NCI-H2196 treated with DMSO at 0.1 percent for 48 hours (cell line): ENCODE measurements around the gene S100P.
"Not testable (repeated sequence)": the region's sequence is repeated elsewhere in the genome, so short reads cannot be mapped to it uniquely, and the experiment has no call there.

Experiments
- DNase-seq: peaks from one replicate; lab custom pipeline; 2025; ENCODE audit not compliant: unreplicated experiment; lab: John Stamatoyannopoulos, UW

S100P gene

DNA sequence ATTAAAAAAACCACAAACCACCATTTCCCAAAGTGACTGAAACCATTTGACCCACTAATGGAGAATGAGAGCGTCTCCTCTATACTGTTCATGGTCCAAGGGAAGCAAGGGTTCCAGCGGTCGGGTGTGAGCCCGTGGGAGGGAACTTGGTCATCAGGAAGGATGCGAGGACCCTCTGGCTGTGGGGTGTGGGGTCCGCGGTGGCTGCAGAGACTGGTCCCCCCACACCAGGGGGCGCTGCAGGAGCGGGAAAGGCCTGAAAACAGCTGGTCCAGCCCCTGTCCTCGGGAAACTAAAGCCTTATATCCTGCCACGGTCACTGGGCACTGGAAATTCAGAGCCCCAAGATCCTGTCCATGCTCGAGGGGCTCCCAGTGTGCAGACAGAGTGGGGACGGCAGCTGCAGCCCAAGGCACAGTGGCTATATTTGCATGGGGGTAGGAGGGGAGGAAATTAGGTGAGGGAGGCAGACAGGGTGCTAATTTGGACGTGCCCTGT lies 26.6 kb downstream of the S100P start:
- peak; percentile 73 for DNase-seq

DNA sequence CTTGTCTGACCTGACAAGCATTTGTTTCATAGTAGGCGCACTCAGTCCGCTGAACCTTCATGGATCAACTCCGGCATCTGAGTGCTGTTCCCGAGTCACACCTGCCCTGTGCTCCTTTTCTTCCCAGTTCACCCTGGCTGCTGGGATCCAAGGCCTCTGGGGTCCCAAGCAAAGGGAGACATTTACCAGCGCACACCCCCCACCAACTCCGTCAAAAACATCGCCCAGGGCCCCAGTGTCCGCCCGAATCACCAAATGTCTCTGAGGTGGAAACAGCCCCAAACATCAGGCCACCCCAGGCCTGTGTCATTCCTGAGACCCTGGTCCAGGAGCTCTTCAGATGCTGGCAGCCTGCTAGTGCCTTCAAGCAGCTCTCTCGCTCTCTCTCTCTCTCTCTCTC lies 27.4 kb downstream of the S100P start:
- no peak for DNase-seq

DNA sequence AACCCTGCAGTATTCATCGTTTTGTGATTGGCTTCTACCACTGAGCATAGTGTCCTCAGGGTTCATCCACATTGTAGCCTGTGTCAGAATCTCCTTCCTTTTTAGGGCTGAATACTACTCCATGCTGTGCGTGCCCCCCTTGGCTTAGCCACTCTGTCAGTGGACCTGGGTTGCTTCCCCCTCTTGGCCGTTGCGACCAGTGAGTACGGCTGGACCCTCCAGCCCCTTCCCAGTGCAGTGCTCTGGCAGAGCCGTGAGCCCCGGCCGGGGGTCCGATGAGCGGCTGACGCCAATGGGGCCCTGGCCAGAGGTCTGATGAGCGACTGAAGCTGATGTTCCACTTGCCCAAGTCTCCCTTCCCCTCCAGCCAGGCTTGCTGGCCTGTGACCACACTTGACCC lies 29.2 kb downstream of the S100P start:
- DNase-seq, result no peak

DNA sequence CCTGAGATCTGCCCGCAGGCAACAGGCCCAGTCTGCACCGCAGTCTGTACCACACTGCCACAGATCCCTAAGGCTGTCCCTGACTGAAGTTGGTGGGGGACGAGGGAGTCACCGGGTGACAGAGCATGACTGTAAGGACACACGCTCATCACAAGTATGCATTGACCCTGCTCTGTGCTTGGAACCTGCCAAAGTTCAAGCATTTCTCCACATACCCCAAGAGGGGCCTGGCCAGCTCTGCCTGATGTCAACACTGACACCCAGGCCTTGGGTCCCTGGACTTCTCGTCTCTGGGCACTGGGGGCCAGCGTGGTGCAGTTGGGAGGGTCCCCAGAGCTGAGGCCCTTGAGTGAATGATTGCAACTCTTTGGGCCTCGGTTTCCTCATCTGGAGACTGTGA lies 30.2 kb downstream of the S100P start:
- DNase-seq, result no peak

DNA sequence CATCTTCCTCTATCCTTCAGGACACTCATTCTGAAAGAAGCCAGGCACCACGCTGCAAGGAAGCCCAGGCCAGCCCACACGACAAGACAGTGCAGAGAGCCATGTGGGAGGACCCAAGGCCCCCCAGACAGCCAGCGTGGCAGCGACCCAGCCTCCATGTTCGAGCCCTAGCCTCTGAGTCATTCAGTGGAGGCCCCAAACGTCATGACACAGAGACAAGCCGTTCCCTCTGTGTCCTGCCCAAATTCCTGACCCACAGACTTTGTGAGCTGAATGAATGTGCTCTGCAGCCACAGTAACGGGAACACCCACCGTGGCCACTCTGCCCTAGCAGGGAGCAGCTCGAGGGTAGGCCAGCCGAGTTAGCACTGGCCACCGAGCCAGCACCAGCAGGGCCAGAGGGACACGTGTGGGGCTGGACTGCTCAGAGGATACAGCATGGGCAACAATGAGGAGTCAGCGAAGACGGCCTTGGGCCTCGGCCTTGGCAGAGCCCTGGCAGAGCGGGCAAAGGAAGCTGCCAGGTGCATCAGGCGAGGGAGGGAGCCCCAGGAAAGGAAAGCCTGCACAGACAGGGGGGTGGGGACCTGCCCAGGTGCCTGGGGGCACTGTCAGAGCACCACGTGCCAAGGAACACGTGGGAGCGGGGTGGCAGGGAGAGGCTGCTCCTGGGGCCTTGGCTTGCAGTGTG lies 30.9 kb downstream of the S100P start:
- no peak for DNase-seq

DNA sequence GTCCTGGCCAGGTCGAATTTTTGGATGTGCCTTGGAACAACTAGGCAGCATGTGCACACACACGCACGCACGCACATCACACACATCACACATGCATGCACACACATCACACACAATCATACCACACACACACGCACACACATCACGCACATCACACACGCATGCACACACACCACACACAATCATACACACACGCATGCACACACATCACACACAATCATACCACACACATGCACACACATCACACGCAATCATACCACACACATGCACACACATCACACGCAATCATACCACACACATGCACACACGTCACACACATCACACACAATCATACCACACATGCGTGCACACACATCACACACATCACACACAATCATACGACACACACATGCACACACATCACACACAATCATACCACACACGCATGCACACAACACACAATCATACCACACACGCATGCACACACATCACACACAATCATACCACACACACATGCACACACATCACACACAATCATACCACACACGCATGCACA lies 31.8 kb downstream of the S100P start:
- DNase-seq, result not testable (repeated sequence)

DNA sequence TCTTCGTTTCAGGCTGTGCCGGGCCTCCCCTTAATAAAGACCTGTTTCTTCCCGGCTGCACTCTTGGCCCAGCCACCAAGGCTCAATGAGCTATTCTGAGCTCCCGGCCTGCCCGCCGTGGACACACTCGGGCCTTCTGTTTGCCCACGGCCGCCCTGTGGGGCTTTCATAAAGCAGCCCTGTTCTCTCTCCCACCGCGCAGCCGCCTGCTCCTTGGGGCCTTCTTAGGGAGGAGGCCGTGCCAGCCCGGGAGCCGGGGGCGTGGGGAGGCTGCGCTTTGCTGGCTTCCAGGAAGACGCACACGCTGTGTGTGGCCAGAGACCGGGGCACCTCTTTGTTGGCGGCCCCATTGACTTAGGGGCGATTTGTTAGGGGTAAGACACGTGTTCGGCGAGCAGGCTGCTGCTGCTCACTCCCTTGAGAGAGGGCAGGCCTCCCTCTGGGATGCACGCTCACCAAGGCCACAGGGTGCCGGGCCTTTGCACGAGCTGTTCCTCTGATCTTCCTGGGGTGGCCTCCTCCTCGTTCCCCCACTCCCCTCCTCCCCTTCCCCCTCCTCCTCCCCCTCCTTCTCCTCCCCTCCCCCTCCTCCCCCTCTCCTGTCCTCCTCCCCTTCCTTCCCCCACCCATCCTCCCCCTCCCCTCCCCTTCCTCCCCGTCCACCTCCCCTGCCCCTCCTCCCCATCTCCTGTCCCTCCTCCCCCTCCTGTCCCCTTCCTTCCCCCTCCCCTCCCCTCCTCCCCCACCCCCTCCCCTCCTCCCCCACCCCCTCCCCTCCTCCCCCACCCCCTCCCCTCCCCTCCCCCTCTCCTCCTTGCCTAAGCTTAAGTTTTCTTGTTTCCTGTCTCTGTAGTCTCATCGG lies 33.6 kb downstream of the S100P start:
- no peak for DNase-seq

DNA sequence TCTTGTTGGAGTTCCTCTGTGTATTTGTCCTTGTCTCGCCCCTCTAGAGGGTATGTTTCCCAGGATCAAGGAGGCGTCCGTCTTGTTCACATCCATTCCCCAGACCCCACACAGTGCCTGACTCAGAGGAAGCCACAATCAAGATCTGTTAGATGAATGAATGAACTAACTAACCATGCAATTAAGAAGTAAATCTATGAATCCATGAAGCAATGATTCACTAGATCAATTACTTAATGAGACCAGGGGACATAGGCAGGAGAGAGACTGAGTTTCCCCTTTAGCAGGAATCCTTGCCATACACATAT lies 34.2 kb downstream of the S100P start:
- no peak for DNase-seq

DNA sequence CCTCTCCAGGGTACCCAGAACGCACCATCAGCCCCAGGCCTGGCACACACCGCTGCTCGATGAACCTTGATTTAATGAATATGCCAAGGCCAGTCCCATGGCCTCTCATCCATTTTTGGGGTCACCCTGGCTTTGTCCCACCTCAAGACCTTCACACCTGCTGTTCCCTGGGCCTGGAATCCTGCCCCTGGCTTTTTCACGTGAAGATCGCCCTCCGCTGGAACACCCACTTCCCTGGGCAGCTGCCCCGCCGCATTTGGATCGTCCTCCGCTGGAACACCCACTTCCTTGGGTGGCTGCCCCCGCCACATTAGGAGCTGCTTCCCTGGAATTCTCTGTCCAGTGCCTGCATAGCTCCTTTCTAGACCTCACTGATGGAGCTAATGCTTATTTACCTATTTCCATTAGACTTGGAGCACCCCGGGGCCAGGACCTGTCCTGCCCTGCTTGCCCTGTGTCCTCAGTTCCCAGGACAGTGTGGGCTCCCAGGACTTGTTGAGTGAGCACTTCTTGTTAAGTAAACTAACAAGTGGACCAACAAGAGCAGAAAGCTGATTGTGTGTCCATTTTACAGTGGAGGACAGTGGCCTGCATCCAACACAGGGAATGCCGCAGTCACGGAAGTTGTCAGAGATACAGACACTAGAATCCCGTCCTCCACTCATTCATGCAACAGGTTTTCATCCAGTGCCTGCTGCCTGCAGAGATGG lies 34.8 kb downstream of the S100P start:
- no peak for DNase-seq

DNA sequence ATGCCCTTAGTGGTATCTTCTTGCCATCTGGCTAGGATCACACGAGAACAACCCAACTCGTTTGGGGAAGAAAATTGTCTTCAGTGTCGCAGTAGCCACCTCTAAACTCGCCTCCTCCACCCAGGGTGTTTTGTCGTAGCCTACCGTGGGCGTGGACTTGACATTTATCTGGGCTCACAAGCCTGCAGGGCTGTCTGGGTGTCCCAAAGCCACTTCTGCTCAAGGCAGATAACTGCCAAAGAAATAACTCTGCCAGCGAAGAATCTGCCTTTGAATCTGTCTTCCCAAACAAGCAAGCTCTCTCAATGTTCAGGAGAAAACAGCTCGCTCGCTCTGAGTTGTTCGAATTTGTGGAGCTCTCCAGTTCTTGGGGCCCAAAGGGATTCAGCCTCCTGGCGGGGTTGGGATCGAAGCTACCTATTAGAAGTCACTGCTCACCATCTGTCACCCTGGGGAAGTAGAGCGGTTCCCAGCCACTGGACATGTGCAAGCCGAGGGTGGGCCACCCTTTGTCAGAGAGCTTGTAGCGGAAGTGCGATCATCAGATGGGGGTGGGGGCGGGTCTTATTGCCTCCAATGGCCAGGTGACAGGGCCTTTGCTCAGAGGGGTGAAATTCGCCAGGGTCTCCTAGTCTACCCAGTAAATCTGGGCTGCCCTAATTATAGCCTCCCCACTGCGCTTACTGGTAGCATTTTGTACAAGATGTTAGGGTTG lies 37.1 kb downstream of the S100P start:
- no peak for DNase-seq

DNA sequence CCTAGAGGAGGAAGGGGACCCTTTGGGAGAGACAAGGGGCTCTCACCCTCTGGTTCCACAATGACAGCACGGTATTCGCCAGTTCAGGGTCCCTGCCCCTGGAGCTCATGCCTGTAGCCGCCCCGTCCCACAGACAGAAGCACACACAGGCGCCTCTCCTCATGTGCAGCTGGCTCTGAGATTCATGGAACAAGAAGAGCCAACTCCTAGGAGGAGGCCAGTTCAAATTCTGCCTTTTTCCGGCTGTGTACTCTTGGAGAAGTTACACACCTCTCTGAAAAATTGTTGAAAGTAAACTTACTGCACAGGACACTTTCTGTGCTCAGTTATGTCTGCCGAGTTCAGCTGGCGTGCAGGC lies 37.6 kb downstream of the S100P start:
- DNase-seq, result no peak

DNA sequence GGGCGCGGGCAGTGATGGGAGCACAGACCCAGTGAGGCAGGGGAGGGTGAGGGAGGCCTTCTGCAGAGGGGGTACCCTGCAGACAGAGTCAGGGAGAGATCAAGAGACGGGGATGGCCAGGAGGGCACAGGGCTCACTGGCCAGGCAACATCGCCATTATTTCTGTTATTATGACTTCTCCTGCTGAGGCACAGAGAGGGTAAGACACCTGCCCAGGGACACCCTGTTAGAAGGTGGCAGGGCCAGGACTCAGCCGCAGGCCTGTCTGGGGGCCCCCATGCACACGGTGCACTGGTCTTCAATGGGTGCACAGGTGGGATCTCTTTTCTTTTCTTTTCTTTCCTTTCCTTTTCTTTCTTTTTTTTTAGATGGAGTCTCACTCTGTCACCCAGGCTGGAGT lies 38.1 kb downstream of the S100P start:
- no peak for DNase-seq

DNA sequence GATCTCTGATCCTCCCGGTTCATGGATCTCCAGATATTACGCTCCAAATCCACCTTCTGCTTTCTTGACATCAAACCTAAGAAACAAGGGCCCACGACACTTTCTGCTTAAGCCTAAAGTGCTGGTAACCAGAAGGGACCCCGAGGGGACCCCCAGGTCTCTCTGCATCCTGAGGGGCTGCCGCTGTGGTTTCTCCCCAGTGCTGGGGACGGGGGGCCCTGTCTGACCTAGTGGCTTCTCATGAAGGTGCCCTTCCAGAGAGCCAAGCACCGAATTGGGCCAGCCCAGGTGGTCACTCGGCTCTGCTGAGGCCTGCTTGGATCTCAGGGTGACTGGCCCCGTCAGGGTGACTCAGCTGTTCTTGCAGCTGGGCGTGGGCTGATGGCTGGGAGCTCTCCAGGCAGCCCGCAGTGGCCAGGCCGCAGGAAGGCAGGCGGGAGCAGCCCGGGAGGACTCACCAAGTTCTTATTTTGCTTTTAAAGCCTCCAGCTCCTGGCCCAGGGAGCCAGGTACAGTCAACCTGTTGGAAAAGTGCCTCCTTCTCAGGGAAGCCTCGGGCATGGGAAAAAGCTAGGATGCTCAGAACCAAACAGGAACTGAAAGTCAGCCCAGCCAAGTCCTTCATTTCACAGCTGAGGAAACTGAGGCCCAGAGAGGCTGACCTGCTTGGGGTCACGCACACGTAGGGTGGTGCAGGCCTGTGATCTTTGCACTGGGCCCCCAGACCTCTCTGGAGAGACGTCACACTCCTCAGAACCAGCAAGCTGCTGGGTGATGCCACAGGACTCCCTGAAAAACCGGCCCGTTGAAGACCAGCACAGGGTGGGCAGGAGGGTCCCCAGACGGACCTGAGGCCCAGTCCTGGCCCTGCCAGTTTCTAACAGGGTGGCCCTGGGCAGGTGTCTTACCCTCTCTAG lies 39.0 kb downstream of the S100P start:
- no peak for DNase-seq

DNA sequence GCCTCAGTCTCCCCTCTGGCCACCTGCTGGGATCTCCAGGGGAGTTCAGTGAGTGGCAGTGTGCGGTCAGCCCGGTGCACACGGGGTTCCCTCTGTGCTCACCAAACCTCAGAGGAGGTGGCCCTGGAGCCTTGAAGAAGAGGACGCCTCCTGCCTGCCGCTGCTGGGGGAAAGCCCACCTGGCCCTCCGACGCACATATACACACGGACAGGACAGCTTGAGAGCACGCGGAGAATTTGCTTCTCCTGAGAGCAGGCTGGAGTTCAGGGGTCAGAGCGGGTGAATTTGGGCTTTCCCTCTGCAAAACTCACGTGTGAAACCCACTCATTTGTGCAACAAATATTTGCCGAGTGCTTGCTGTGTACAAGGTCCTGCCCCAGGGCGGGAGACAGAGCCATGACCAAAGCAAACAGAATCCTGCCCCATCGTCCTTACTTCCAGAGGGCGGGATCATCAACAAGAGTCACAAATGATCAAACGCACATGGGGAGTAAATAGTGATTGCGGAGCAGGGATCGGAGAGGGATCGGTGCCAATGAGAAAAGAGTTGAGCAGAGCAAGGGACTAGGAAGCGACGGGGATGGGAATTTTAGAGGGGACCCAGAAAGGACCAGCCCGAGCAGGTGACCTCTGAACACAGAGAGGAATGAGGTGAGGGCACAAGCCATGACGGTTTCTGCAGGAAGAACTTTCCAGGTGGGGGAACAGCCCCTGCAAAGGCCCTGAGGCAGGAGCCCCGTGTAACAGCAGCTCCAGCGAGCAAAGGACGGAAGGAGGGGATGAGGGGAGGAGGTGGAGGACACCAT lies 39.9 kb downstream of the S100P start:
- no peak for DNase-seq

DNA sequence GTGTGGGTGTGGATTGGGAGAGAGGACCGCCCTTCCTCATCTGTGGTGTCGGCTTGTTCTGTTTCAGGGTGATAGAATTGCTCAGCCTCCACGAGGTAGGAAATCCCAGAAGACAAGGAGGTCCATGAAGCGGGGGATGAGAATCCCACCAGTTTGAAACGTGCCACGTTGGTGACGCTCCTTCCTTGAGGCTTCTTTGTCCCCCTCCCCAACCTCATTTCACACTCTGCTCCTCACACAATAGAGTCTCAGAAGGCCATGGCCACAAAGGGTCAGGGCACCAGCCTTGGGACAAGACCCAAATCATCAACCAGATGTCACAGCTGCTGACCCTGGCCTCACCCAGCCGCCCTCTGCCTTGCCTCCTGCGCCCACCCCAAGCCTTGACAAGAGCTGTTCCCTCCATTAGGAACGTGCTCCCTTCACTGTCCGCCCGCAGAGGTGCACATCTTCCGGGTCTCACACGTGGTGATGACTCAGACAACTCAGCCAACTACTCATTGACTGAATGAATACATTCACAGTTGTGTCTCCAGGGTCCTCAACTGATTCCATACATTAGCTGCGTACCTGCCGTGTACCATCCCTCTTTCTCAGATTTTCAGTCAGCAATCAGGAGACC lies 40.6 kb downstream of the S100P start:
- DNase-seq, result no peak

DNA sequence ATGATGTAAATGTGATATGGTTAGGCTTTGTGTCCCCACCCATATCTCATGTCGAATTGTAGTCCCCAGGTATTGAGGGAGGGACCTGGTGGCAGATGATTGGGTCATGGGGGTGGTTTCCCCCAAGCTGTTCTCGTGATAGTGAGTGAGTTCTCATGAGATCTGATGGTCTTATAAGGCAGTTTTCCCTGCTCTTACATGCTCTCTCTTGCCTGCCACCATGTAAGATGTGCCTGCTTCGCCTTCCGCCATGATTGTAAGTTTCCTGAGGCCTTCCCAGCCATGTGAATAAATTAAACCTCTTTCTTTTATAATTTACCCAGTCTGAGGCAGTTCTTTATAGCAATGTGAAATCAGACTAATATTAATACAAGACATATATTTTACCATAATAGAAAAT lies 46.2 kb downstream of the S100P start:
- DNase-seq, result no peak

DNA sequence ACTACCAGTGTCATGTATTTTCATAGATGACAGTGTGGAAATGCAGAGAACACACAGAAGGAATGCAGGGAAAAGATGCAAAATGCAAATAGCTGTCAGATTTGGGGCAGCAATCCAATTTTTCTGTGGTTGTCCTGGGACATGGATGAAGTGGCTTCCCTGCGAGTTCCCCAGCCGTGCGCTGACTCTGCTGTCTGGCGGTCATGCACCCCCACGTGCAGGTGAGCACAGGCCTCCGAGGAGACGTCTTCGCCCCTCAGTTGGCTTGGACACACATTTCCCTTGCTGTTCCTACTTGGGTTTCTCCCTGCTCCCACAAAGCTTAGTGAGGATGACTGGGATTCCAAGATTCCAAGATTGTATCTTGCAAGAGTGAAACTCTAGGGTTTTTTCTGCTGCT lies 46.7 kb downstream of the S100P start:
- no peak for DNase-seq

DNA sequence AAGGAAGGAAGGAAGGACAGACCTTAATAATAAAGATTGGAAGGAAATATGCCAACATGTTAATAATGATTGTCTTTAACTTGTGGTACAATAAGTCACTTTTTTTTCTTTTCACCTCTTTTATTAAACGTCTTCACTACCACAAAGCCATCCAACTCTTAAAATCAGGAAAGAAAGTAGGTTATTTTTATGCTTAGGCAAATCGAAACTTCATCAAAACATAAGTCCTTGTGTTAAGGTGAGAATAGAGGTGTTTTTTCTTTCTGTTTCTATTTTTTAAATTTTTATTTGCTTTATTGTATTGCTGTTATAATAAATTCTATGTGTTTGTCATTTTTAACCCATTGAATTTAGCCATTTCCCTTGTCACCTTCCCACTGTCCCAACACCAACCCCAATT lies 48.8 kb downstream of the S100P start:
- no peak for DNase-seq

DNA sequence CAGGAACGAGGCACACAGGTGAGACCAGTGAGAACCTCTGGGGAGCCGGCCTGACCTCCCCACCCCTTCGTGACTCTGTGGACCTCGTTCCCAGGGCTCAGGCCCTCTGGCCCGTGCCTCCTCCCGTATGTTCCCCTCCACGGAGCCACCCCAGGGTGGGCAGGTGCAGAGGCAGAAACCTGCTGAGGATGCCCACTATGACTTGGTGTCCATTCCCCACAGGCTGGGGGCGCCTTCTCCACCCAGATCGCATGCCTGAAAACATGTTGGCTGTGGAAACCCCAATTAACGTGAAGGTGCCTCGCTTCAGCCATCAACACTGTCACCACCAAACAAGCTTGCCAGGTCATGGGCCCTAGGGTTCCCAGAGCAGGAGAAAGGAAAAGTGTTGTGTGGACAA lies 49.3 kb downstream of the S100P start:
- DNase-seq, result no peak
